ENCODE results near the gene ZNF827.

ZNF827 gene

GRCh38 chr4:145945431-145946155 is 7.0 kb upstream of the ZNF827 start:
- no peaks in the 10 kb centered on the region for H3K4me1 ChIP-seq (ENCODE audit: insufficient read depth, low read length)
- no peak overlapping the region for H3K9ac ChIP-seq (ENCODE audit: low read length)
- no peaks in the 10 kb centered on the region for H3K9me3 ChIP-seq (ENCODE audit: low read length)
- H3K27me3 ChIP-seq (ENCODE audit: control insufficient read depth in 1 of 2, insufficient read depth in 2 of 2, low read length in 2 of 2): no peaks in the 10 kb centered on the region
- H3K4me3 ChIP-seq (ENCODE audit: low read depth in 1 of 2, low read length in 2 of 2): no peak overlapping the region
- H3K27ac ChIP-seq (ENCODE audit: low read depth, low read length): no peak overlapping the region
- no peaks in the 10 kb centered on the region for H3K36me3 ChIP-seq (ENCODE audit: insufficient read depth, low read length)

GRCh38 chr4:145944886-145945285 is 6.3 kb upstream of the ZNF827 start:
- no peaks in the 10 kb centered on the region for H3K9me3 ChIP-seq (ENCODE audit: low read length)
- no peak overlapping the region for H3K27ac ChIP-seq (ENCODE audit: low read depth, low read length)
- no peaks in the 10 kb centered on the region for H3K4me1 ChIP-seq (ENCODE audit: insufficient read depth, low read length)
- H3K27me3 ChIP-seq (ENCODE audit: control insufficient read depth in 1 of 2, insufficient read depth in 2 of 2, low read length in 2 of 2): no peaks in the 10 kb centered on the region
- H3K4me3 ChIP-seq (ENCODE audit: low read depth in 1 of 2, low read length in 2 of 2): no peak overlapping the region
- no peaks in the 10 kb centered on the region for H3K36me3 ChIP-seq (ENCODE audit: insufficient read depth, low read length)
- H3K9ac ChIP-seq (ENCODE audit: low read length): no peak overlapping the region

- H3K27ac ChIP-seq (ENCODE audit: low read depth, low read length): no peak overlapping the region
These were observed 1.2 kb upstream of the ZNF827 start for GRCh38 chr4:145939856-145940255.

GRCh38 chr4:145939441-145939750 is 773 bp upstream of the ZNF827 start:
- H3K36me3 ChIP-seq (ENCODE audit: insufficient read depth, low read length): no peaks in the 10 kb centered on the region
- peaks cover 17% of the 10 kb centered on the region for H3K4me1 ChIP-seq (ENCODE audit: insufficient read depth, low read length)
- H3K9ac ChIP-seq (ENCODE audit: low read length): peak overlapping the region; percentile 45
- no peak overlapping the region for H3K27ac ChIP-seq (ENCODE audit: low read depth, low read length)
- H3K9me3 ChIP-seq (ENCODE audit: low read length): no peaks in the 10 kb centered on the region
- H3K4me3 ChIP-seq (ENCODE audit: low read depth in 1 of 2, low read length in 2 of 2): peak overlapping the region in 1 of 2 donors; percentile 90
- no peaks in the 10 kb centered on the region for H3K27me3 ChIP-seq (ENCODE audit: control insufficient read depth in 1 of 2, insufficient read depth in 2 of 2, low read length in 2 of 2)

More at GRCh38 chr4:145939856-145940255, 1.2 kb upstream of the ZNF827 start:
- Histone ChIP-seq H3K27me3 (ENCODE audit: control insufficient read depth in 1 of 2, insufficient read depth in 2 of 2, low read length in 2 of 2) (no peaks in the 10 kb centered on the region), H3K4me3 (ENCODE audit: low read depth in 1 of 2, low read length in 2 of 2) (no peak overlapping the region), H3K4me1 (ENCODE audit: insufficient read depth, low read length) (peaks cover 13% of the 10 kb centered on the region), H3K9me3 (ENCODE audit: low read length) (no peaks in the 10 kb centered on the region), H3K36me3 (ENCODE audit: insufficient read depth, low read length) (no peaks in the 10 kb centered on the region), H3K9ac (ENCODE audit: low read length) (peak overlapping the region; percentile 45)

GRCh38 chr4:145937971-145938611 is 532 bp downstream of the ZNF827 start:
- Histone ChIP-seq H3K27me3 (ENCODE audit: control insufficient read depth in 1 of 2, insufficient read depth in 2 of 2, low read length in 2 of 2) (no peaks in the 10 kb centered on the region), H3K27ac (ENCODE audit: low read depth, low read length) (peak overlapping the region; percentile 93), H3K36me3 (ENCODE audit: insufficient read depth, low read length) (no peaks in the 10 kb centered on the region), H3K4me1 (ENCODE audit: insufficient read depth, low read length) (peaks cover 22% of the 10 kb centered on the region), H3K4me3 (ENCODE audit: low read depth in 1 of 2, low read length in 2 of 2) (peak overlapping the region; percentile 77 to 90), H3K9ac (ENCODE audit: low read length) (peak overlapping the region; percentile 91), H3K9me3 (ENCODE audit: low read length) (no peaks in the 10 kb centered on the region)

- Histone ChIP-seq H3K4me3 (ENCODE audit: low read depth in 1 of 2, low read length in 2 of 2) (peak overlapping the region; percentile 81 to 90), H3K4me1 (ENCODE audit: insufficient read depth, low read length) (peaks cover 22% of the 10 kb centered on the region)
These were observed 1.4 kb downstream of the ZNF827 start for GRCh38 chr4:145936997-145937901.

GRCh38 chr4:145936142-145936996 is 2.3 kb downstream of the ZNF827 start:
- no peaks in the 10 kb centered on the region for H3K9me3 ChIP-seq (ENCODE audit: low read length)
- peak overlapping the region; percentile 99 for H3K27ac ChIP-seq (ENCODE audit: low read depth, low read length)
- H3K4me1 ChIP-seq (ENCODE audit: insufficient read depth, low read length): peaks cover 22% of the 10 kb centered on the region
- no peaks in the 10 kb centered on the region for H3K27me3 ChIP-seq (ENCODE audit: control insufficient read depth in 1 of 2, insufficient read depth in 2 of 2, low read length in 2 of 2)
- no peaks in the 10 kb centered on the region for H3K36me3 ChIP-seq (ENCODE audit: insufficient read depth, low read length)
- peak overlapping the region; percentile 62 for H3K9ac ChIP-seq (ENCODE audit: low read length)
- H3K4me3 ChIP-seq (ENCODE audit: low read depth in 1 of 2, low read length in 2 of 2): peak overlapping the region; percentile 79 to 81

More at GRCh38 chr4:145936997-145937901, 1.4 kb downstream of the ZNF827 start:
- Histone ChIP-seq H3K9me3 (ENCODE audit: low read length) (no peaks in the 10 kb centered on the region), H3K36me3 (ENCODE audit: insufficient read depth, low read length) (no peaks in the 10 kb centered on the region), H3K27me3 (ENCODE audit: control insufficient read depth in 1 of 2, insufficient read depth in 2 of 2, low read length in 2 of 2) (no peaks in the 10 kb centered on the region), H3K9ac (ENCODE audit: low read length) (peak overlapping the region; percentile 91), H3K27ac (ENCODE audit: low read depth, low read length) (peak overlapping the region; percentile 99)

- H3K9ac ChIP-seq (ENCODE audit: low read length): peak overlapping the region; percentile 62
- H3K36me3 ChIP-seq (ENCODE audit: insufficient read depth, low read length): no peaks in the 10 kb centered on the region
- H3K9me3 ChIP-seq (ENCODE audit: low read length): no peaks in the 10 kb centered on the region
- H3K4me1 ChIP-seq (ENCODE audit: insufficient read depth, low read length): peaks cover 25% of the 10 kb centered on the region
- peak overlapping the region; percentile 99 for H3K27ac ChIP-seq (ENCODE audit: low read depth, low read length)
- H3K27me3 ChIP-seq (ENCODE audit: control insufficient read depth in 1 of 2, insufficient read depth in 2 of 2, low read length in 2 of 2): no peaks in the 10 kb centered on the region
- peak overlapping the region; percentile 79 to 81 for H3K4me3 ChIP-seq (ENCODE audit: low read depth in 1 of 2, low read length in 2 of 2)
These were observed 3.1 kb downstream of the ZNF827 start for GRCh38 chr4:145935253-145936141.

- no peaks in the 10 kb centered on the region for H3K36me3 ChIP-seq (ENCODE audit: insufficient read depth, low read length)
- H3K4me1 ChIP-seq (ENCODE audit: insufficient read depth, low read length): peaks cover 28% of the 10 kb centered on the region
- no peaks in the 10 kb centered on the region for H3K9me3 ChIP-seq (ENCODE audit: low read length)
- H3K27me3 ChIP-seq (ENCODE audit: control insufficient read depth in 1 of 2, insufficient read depth in 2 of 2, low read length in 2 of 2): no peaks in the 10 kb centered on the region
- peak overlapping the region; percentile 62 for H3K9ac ChIP-seq (ENCODE audit: low read length)
- H3K27ac ChIP-seq (ENCODE audit: low read depth, low read length): peak overlapping the region; percentile 99
- H3K4me3 ChIP-seq (ENCODE audit: low read depth in 1 of 2, low read length in 2 of 2): no peak overlapping the region
These were observed 4.1 kb downstream of the ZNF827 start for GRCh38 chr4:145934434-145935047.

- H3K4me1 ChIP-seq (ENCODE audit: insufficient read depth, low read length): peaks cover 23% of the 10 kb centered on the region
- no peak overlapping the region for H3K4me3 ChIP-seq (ENCODE audit: low read depth in 1 of 2, low read length in 2 of 2)
- H3K36me3 ChIP-seq (ENCODE audit: insufficient read depth, low read length): no peaks in the 10 kb centered on the region
- no peaks in the 10 kb centered on the region for H3K9me3 ChIP-seq (ENCODE audit: low read length)
- H3K27me3 ChIP-seq (ENCODE audit: control insufficient read depth in 1 of 2, insufficient read depth in 2 of 2, low read length in 2 of 2): no peaks in the 10 kb centered on the region
- H3K27ac ChIP-seq (ENCODE audit: low read depth, low read length): no peak overlapping the region
- H3K9ac ChIP-seq (ENCODE audit: low read length): no peak overlapping the region
These were observed 5.5 kb downstream of the ZNF827 start for GRCh38 chr4:145933134-145933533.

All from muscle layer of colon (tissue), 2 donors.